Neural progenitor cell (in vitro differentiated cells): Measurements from ENCODE around the gene ABHD6. TPM values are rescaled to one million over a fixed set of nuclear protein-coding genes. Genes with fewer than 3 reads are reported as not detected.

Experiments
- DNase-seq: peaks from one replicate; pipeline ENCODE4 v3.0.0-alpha.2; 2016; ENCODE audit warnings: low spot score
- H2AFZ ChIP-seq: fragments of 200-600 bp; sonication (generic); replicated peaks from 2 replicates; pipeline ENCODE4 v1.6.1; 2016; ENCODE audit warnings: antibody characterized with exemption
- H3F3A ChIP-seq: fragments of 200-600 bp; sonication (generic); 2 replicates; pipeline ENCODE4 v1.6.1; 2016; ENCODE audit warnings: antibody characterized with exemption, low read depth
- H3K27ac ChIP-seq: fragments of 200-600 bp; sonication (generic); 2 replicates; pipeline ENCODE4 v1.5.1; 2016; ENCODE audit warnings: mild to moderate bottlenecking
- H3K27me3 ChIP-seq: fragments of 200-600 bp; sonication (generic); 2 replicates; pipeline ENCODE4 v1.6.1; 2016; ENCODE audit warnings: mild to moderate bottlenecking, moderate library complexity
- H3K36me3 ChIP-seq: fragments of 200-600 bp; sonication (generic); 2 replicates; pipeline ENCODE4 v1.5.1; 2016
- H3K4me1 ChIP-seq: fragments of 200-600 bp; sonication (generic); 2 replicates; pipeline ENCODE4 v1.6.1; 2016; ENCODE audit warnings: mixed run types
- H3K4me2 ChIP-seq: fragments of 200-600 bp; sonication (generic); 2 replicates; pipeline ENCODE4 v1.6.1; 2016
- H3K4me3 ChIP-seq: fragments of 200-600 bp; sonication (generic); 2 replicates; pipeline ENCODE4 v1.5.1; 2016
- H3K79me2 ChIP-seq: fragments of 200-600 bp; sonication (generic); 2 replicates; pipeline ENCODE4 v1.6.1; 2016; ENCODE audit warnings: low read depth
- H3K9ac ChIP-seq: fragments of 200-600 bp; sonication (generic); 2 replicates; pipeline ENCODE4 v1.6.1; 2016
- H3K9me3 ChIP-seq: fragments of 200-600 bp; sonication (generic); 2 replicates; pipeline ENCODE4 v1.5.1; 2016; ENCODE audit warnings: low read depth
- H4K20me1 ChIP-seq: fragments of 200-600 bp; sonication (generic); 2 replicates; pipeline ENCODE4 v1.6.1; 2016; ENCODE audit warnings: low read depth
- H3K27ac Mint-ChIP-seq: 3 replicates; pipeline ENCODE4 v1.8.0; 2021; ENCODE audit warnings: mixed read lengths
- H3K27me3 Mint-ChIP-seq: 2 replicates; pipeline ENCODE4 v1.8.0; 2022; ENCODE audit warnings: low read depth, mild to moderate bottlenecking, inconsistent platforms, moderate library complexity, mixed read lengths; ENCODE audit not compliant: insufficient read depth
- H3K36me3 Mint-ChIP-seq: 3 replicates; pipeline ENCODE4 v1.8.0; 2021; ENCODE audit warnings: mixed read lengths
- H3K4me1 Mint-ChIP-seq: 3 replicates; pipeline ENCODE4 v1.8.0; 2021; ENCODE audit warnings: mixed read lengths
- H3K4me3 Mint-ChIP-seq: 3 replicates; pipeline ENCODE4 v1.8.0; 2021; ENCODE audit warnings: mild to moderate bottlenecking, moderate library complexity, mixed read lengths
- H3K9me3 Mint-ChIP-seq: 3 replicates; pipeline ENCODE4 v1.8.0; 2020; ENCODE audit warnings: mixed read lengths
- CTCF ChIP-seq: fragments of 200-600 bp; sonication (generic); IDR thresholded peaks from 2 replicates; pipeline ENCODE4 v1.5.1; 2017; ENCODE audit warnings: antibody characterized with exemption, mild to moderate bottlenecking
- EZH2 ChIP-seq: fragments of 200-600 bp; sonication (generic); IDR thresholded peaks from 2 replicates; pipeline ENCODE4 v1.6.1; 2017; ENCODE audit warnings: antibody characterized with exemption, mild to moderate bottlenecking, moderate library complexity
- EZH2phosphoT487 ChIP-seq: fragments of 200-600 bp; sonication (generic); IDR thresholded peaks from 2 replicates; pipeline ENCODE4 v1.6.1; 2017; ENCODE audit warnings: antibody characterized with exemption
- total RNA-seq: library from RNA; depleted of rRNA; stranded (reverse); fragments of >200 nt; gene quantifications from 2 replicates; pipeline ENCODE4 v1.2.3, GENCODE V29; 2015; ENCODE audit warnings: low replicate concordance

The ABHD6 gene
- total RNA-seq, 1 donor from 2014 or later = 21.5 TPM

- Mint-ChIP-seq H3K36me3 (peaks cover 10% of the 10 kb centered on the region), H3K27ac (no peak overlapping the region), H3K27me3 (no peaks in the 10 kb centered on the region), H3K9me3 (no peaks in the 10 kb centered on the region), H3K4me1 (peaks cover 17% of the 10 kb centered on the region), H3K4me3 (no peak overlapping the region)
- Histone ChIP-seq H3K4me3 (no peak overlapping the region), H3K9me3 (no peaks in the 10 kb centered on the region), H3K4me1 (peaks cover 11% of the 10 kb centered on the region), H2AFZ (no peak overlapping the region), H4K20me1 (peaks cover 12% of the 10 kb centered on the region), H3K36me3 (peaks cover 4% of the 10 kb centered on the region), H3K79me2 (no peaks in the 10 kb centered on the region), H3K4me2 (peak overlapping the region; percentile 62), H3K27ac (peak overlapping the region; percentile 50), H3K27me3 (no peaks in the 10 kb centered on the region), H3F3A (peaks cover 26% of the 10 kb centered on the region), H3K9ac (no peak overlapping the region)
- DNase-seq = no peak
- TF ChIP-seq EZH2 = no peak
- no peak for TF ChIP-seq EZH2phosphoT487
These were observed 84.2 kb downstream of the ABHD6 start for GRCh38 chr3:58321791-58322190.

GRCh38 chr3:58322793-58323192 lies 85.2 kb downstream of the ABHD6 start:
- Histone ChIP-seq H3K27me3 (no peaks in the 10 kb centered on the region), H3K79me2 (no peaks in the 10 kb centered on the region), H3K4me1 (peaks cover 11% of the 10 kb centered on the region), H3K4me3 (no peak overlapping the region), H3K36me3 (peaks cover 1% of the 10 kb centered on the region), H3K9me3 (no peaks in the 10 kb centered on the region), H3K27ac (no peak overlapping the region), H3K4me2 (no peak overlapping the region), H4K20me1 (peaks cover 12% of the 10 kb centered on the region), H3K9ac (no peak overlapping the region), H2AFZ (no peak overlapping the region), H3F3A (peaks cover 26% of the 10 kb centered on the region)
- Mint-ChIP-seq H3K36me3 (peaks cover 6% of the 10 kb centered on the region), H3K4me3 (no peak overlapping the region), H3K9me3 (no peaks in the 10 kb centered on the region), H3K27ac (no peak overlapping the region), H3K4me1 (peaks cover 17% of the 10 kb centered on the region), H3K27me3 (no peaks in the 10 kb centered on the region)
- DNase-seq = no peak
- TF ChIP-seq CTCF (no peak), EZH2phosphoT487 (no peak), EZH2 (no peak)

GRCh38 chr3:58323529-58324390 lies 86.2 kb downstream of the ABHD6 start:
- Histone ChIP-seq H3K79me2 (no peaks in the 10 kb centered on the region), H3F3A (peaks cover 26% of the 10 kb centered on the region), H3K27me3 (no peaks in the 10 kb centered on the region), H4K20me1 (peaks cover 12% of the 10 kb centered on the region), H3K9me3 (no peaks in the 10 kb centered on the region), H2AFZ (no peak overlapping the region), H3K27ac (no peak overlapping the region), H3K4me1 (peaks cover 11% of the 10 kb centered on the region), H3K4me2 (no peak overlapping the region), H3K9ac (no peak overlapping the region), H3K4me3 (no peak overlapping the region), H3K36me3 (no peaks in the 10 kb centered on the region)
- H3K4me3 Mint-ChIP-seq = no peak overlapping the region
- H3K27me3 Mint-ChIP-seq = no peaks in the 10 kb centered on the region
- H3K9me3 Mint-ChIP-seq = no peaks in the 10 kb centered on the region
- H3K27ac Mint-ChIP-seq = no peak overlapping the region
- H3K4me1 Mint-ChIP-seq = peaks cover 17% of the 10 kb centered on the region
- peaks cover 3% of the 10 kb centered on the region for H3K36me3 Mint-ChIP-seq
- DNase-seq = no peak
- no peak for TF ChIP-seq EZH2phosphoT487
- no peak for TF ChIP-seq EZH2
- no peak for TF ChIP-seq CTCF
